ENCODE results near the gene ADCY5.

DNA sequence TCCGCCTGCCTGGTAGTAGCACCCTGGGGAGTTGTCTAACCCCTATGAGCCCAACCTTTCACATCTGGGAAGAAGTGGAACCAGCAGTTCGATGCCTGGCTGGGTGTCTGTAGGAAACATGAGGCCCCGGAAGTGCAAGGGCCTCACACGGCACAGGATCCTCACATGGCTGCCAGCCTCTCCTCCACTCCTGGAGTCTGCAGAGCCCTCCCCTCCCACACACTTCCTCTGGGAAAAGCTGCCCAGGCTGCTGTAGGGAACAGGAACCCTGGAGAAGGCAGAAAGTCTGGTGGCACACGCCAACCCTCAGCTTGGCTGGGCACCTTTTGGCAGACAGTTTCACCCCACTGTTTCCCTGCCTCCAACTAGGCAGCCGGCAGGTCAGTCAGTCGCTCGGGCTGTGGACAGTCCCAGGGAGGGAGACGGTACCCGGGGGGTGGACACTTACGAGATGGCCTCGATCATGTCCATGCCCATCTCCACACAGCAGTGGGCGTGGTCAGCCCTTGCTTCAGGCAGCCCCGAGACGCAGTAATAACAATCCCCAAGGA lies 118.4 kb downstream of the ADCY5 start:
- no peak for TF ChIP-seq CTCF (IDR thresholded peaks at IDR 0.05)
- no peak for TF ChIP-seq POLR2A (IDR thresholded peaks at IDR 0.05)

Measured in Peyer's patch (tissue), 4 donors.